H9 (cell line): Measurements from ENCODE around the gene SLAMF7. TPM values are rescaled to one million over a fixed set of nuclear protein-coding genes. Genes with fewer than 3 reads are reported as not detected.
A peak's percentile ranks its signal among the peaks of the same experiment; 100 is the strongest.

Experiments
- DNase-seq: peaks from one replicate; pipeline ENCODE4 v3.0.0-alpha.2; 2017
- H2AFZ ChIP-seq: one replicate; pipeline ENCODE4 v1.6.1; 2013; ENCODE audit warnings: mild to moderate bottlenecking, low read length, control low read depth, moderate library complexity
- H2AK5ac ChIP-seq: 2 replicates; pipeline ENCODE4 v1.6.1; 2013; ENCODE audit warnings: low read length, control low read depth, mixed read lengths; ENCODE audit not compliant: insufficient read length
- H2BK120ac ChIP-seq: one replicate; pipeline ENCODE4 v1.6.1; 2013; ENCODE audit warnings: low read depth, mild to moderate bottlenecking, low read length, control low read depth, inconsistent platforms; ENCODE audit not compliant: poor library complexity, severe bottlenecking
- H2BK12ac ChIP-seq: 2 replicates; pipeline ENCODE4 v1.6.1; 2013; ENCODE audit warnings: low read length, control low read depth, mixed read lengths, low read depth; ENCODE audit not compliant: insufficient read length
- H2BK15ac ChIP-seq: 2 replicates; pipeline ENCODE4 v1.6.1; 2013; ENCODE audit warnings: low read depth, low read length, control low read depth
- H2BK20ac ChIP-seq: one replicate; pipeline ENCODE4 v1.6.1; 2013; ENCODE audit warnings: low read depth, mild to moderate bottlenecking, low read length, control low read depth, inconsistent platforms; ENCODE audit not compliant: poor library complexity, severe bottlenecking
- H2BK5ac ChIP-seq: 2 replicates; pipeline ENCODE4 v1.6.1; 2013; ENCODE audit warnings: low read length, control low read depth, mixed read lengths; ENCODE audit not compliant: insufficient read length
- H3K14ac ChIP-seq: 2 replicates; pipeline ENCODE4 v1.6.1; 2013; ENCODE audit warnings: low read length, control low read depth; ENCODE audit not compliant: insufficient read depth
- H3K18ac ChIP-seq: 2 replicates; pipeline ENCODE4 v1.6.1; 2013; ENCODE audit warnings: low read depth, mild to moderate bottlenecking, mixed read lengths, low read length, control low read depth; ENCODE audit not compliant: insufficient read length
- H3K23ac ChIP-seq: 2 replicates; pipeline ENCODE4 v1.6.1; 2013; ENCODE audit warnings: low read length, control low read depth, mixed read lengths, low read depth; ENCODE audit not compliant: insufficient read length
- H3K23me2 ChIP-seq: 2 replicates; pipeline ENCODE4 v1.6.1; 2013; ENCODE audit warnings: low read depth, mild to moderate bottlenecking, mixed read lengths, low read length, control low read depth; ENCODE audit not compliant: insufficient read length, poor library complexity, severe bottlenecking
- H3K27ac ChIP-seq: 2 replicates; pipeline ENCODE4 v1.5.1; 2013; ENCODE audit warnings: low read length, control low read depth, mixed read lengths, low read depth; ENCODE audit not compliant: insufficient read length
- H3K27me3 ChIP-seq: 2 replicates; pipeline ENCODE4 v1.6.1; 2013; ENCODE audit warnings: low read length, control low read depth, inconsistent platforms; ENCODE audit not compliant: insufficient read depth
- H3K4ac ChIP-seq: 2 replicates; pipeline ENCODE4 v1.6.1; 2013; ENCODE audit warnings: low read depth, mild to moderate bottlenecking, control low read depth, inconsistent platforms, low read length, moderate library complexity
- H3K4me1 ChIP-seq: 2 replicates; pipeline ENCODE4 v1.6.1; 2013; ENCODE audit warnings: low read length, control low read depth, inconsistent platforms; ENCODE audit not compliant: insufficient read depth
- H3K4me2 ChIP-seq: 2 replicates; pipeline ENCODE4 v1.6.1; 2013; ENCODE audit warnings: low read length, control low read depth, mixed read lengths; ENCODE audit not compliant: insufficient read length, insufficient read depth
- H3K56ac ChIP-seq: 2 replicates; pipeline ENCODE4 v1.6.1; 2013; ENCODE audit warnings: low read depth, mild to moderate bottlenecking, mixed read lengths, low read length, control low read depth; ENCODE audit not compliant: insufficient read length
- H3K79me1 ChIP-seq: 2 replicates; pipeline ENCODE4 v1.6.1; 2013; ENCODE audit warnings: low read depth, mild to moderate bottlenecking, moderate library complexity, low read length, control low read depth, inconsistent platforms; ENCODE audit not compliant: insufficient read depth, poor library complexity, severe bottlenecking
- H3K79me2 ChIP-seq: 2 replicates; pipeline ENCODE4 v1.6.1; 2013; ENCODE audit warnings: low read length, control low read depth, inconsistent platforms; ENCODE audit not compliant: insufficient read depth
- H3K9ac ChIP-seq: 2 replicates; pipeline ENCODE4 v1.6.1; 2013; ENCODE audit warnings: low read length, control low read depth, mixed read lengths; ENCODE audit not compliant: insufficient read length; ENCODE audit errors: extremely low read depth
- H3K9me3 ChIP-seq: one replicate; pipeline ENCODE4 v1.6.1; 2013; ENCODE audit warnings: low read depth, low read length, inconsistent platforms; ENCODE audit not compliant: control insufficient read depth
- H3T11ph ChIP-seq: one replicate; pipeline ENCODE4 v1.6.1; 2013; ENCODE audit warnings: mild to moderate bottlenecking, low read length, control low read depth, inconsistent platforms
- H4K20me1 ChIP-seq: one replicate; pipeline ENCODE4 v1.6.1; 2013; ENCODE audit not compliant: control insufficient read depth, insufficient read length, insufficient read depth
- H4K5ac ChIP-seq: 2 replicates; pipeline ENCODE4 v1.6.1; 2013; ENCODE audit warnings: low read depth, mild to moderate bottlenecking, mixed read lengths, low read length, control low read depth; ENCODE audit not compliant: insufficient read length
- H4K8ac ChIP-seq: replicated peaks from 2 replicates; pipeline ENCODE4 v1.6.1; 2013; ENCODE audit warnings: low read length, control low read depth, mixed read lengths, low read depth; ENCODE audit not compliant: insufficient read length
- H4K91ac ChIP-seq: 2 replicates; pipeline ENCODE4 v1.6.1; 2013; ENCODE audit warnings: low read depth, mild to moderate bottlenecking, moderate library complexity, mixed read lengths, low read length, control low read depth; ENCODE audit not compliant: insufficient read length
- H3K27ac Mint-ChIP-seq, 3 experiments: 2 replicates in 2 of 3; 3 replicates in 1 of 3; pipeline ENCODE4 v1.8.0; 2020 to 2021; ENCODE audit warnings: mixed read lengths in 3 of 3, mild to moderate bottlenecking in 1 of 3, moderate library complexity in 1 of 3
- H3K27me3 Mint-ChIP-seq: 2 replicates; pipeline ENCODE4 v1.8.0; 2021; ENCODE audit warnings: low read depth, mild to moderate bottlenecking, moderate library complexity, mixed read lengths
- H3K36me3 Mint-ChIP-seq, 3 experiments: 2 replicates in 2 of 3; 3 replicates in 1 of 3; pipeline ENCODE4 v1.8.0; 2020 to 2021; ENCODE audit warnings: low read depth in 3 of 3, mixed read lengths in 3 of 3; ENCODE audit not compliant: insufficient read depth in 1 of 3
- H3K4me1 Mint-ChIP-seq, 2 experiments: 2 replicates each; pipeline ENCODE4 v1.8.0; 2020; ENCODE audit warnings: mixed read lengths in 2 of 2
- H3K4me3 Mint-ChIP-seq, 2 experiments: 2 replicates in 1 of 2; 3 replicates in 1 of 2; pipeline ENCODE4 v1.8.0; 2020 to 2021; ENCODE audit warnings: mild to moderate bottlenecking in 2 of 2, mixed read lengths in 2 of 2, moderate library complexity in 1 of 2
- H3K9me3 Mint-ChIP-seq, 2 experiments: 2 replicates in 1 of 2; 3 replicates in 1 of 2; pipeline ENCODE4 v1.8.0; 2020; ENCODE audit warnings: mild to moderate bottlenecking in 2 of 2, mixed read lengths in 2 of 2, moderate library complexity in 1 of 2
- WGBS: extraction: QIAGEN DNeasy Blood & Tissue Kit; methylation state at CpG from one replicate; pipeline ENCODE4 v1.1.7; 2013; ENCODE audit warnings: missing lambda C conversion rate, low lambda C conversion rate, mixed read lengths; ENCODE audit not compliant: insufficient read length; ENCODE audit errors: extremely low coverage; 5-methylcytosine and 5-hydroxymethylcytosine counted together
- total RNA-seq: library from RNA; stranded (reverse); gene quantifications from 2 replicates; pipeline ENCODE4 v1.2.1, GENCODE V29; 2021
- TF ChIP-seq, protein P1 (sequence below): fragments of 200-600 bp; sonication (generic); conservative IDR thresholded peaks from 3 replicates; pipeline ENCODE4 v1.8.0; 2021; ENCODE audit warnings: antibody characterized with exemption, mild to moderate bottlenecking

SLAMF7 gene
- total RNA-seq, 1 experiment from 2014 or later: not detected

DNA sequence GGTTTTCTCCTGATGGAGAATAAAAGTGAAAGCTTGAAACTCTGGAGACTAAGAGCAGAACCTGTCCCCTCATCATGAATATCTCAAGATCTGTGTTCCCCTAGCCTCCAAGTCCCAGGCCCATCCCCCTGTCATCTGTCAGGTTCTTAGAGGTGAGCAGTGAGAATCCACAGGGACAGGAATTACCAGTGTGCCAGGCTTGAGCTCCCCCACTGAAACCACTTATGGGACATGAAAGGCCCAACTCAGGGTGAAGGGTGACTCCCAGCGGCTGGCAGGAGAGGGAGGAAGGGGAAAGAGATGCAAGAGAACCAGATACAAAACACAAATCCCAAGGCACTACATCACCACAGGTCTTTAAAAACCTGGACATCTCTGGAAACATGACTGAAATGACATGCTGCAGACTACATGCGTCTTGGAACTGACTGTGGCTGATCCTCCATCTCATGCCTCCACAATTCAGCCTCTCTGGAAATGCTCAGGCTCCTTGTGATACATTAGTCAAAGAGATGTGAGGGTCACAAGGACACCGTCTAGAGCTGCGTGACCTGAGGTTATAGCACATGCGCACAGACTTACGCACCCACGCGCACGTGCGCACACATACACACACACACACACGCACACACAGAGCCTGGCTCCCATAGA is 50.1 kb downstream of the SLAMF7 start:
- no peak for DNase-seq
- Mint-ChIP-seq H3K4me1 (peaks cover 0 to 5% of the 10 kb centered on the region in 2 experiments; a peak in 2 of 4 replicates), H3K27me3 (no peaks in the 10 kb centered on the region), H3K27ac (no peak overlapping the region), H3K4me3 (0 out of 5 replicates have a peak overlapping the region, but pooled peaks of 1 of the 2 experiments have one; percentile 44), H3K36me3 (no peaks in the 10 kb centered on the region; a peak in 1 of 7 replicates), H3K9me3 (no peaks in the 10 kb centered on the region)
- no peaks in the 10 kb centered on the region for H3K23me2 ChIP-seq
- H2BK20ac ChIP-seq: no peak overlapping the region
- no peak overlapping the region for H3K23ac ChIP-seq
- H4K8ac ChIP-seq: no peak overlapping the region
- no peak overlapping the region for H3K4me2 ChIP-seq
- no peak overlapping the region for H3K27ac ChIP-seq
- H2BK12ac ChIP-seq: no peak overlapping the region
- no peaks in the 10 kb centered on the region for H4K20me1 ChIP-seq
- no peaks in the 10 kb centered on the region for H3K9me3 ChIP-seq
- H3T11ph ChIP-seq: no peak overlapping the region
- no peak overlapping the region for H2BK5ac ChIP-seq
- H3K27me3 ChIP-seq: no peaks in the 10 kb centered on the region
- H3K9ac ChIP-seq: no peak overlapping the region
- H2BK120ac ChIP-seq: no peak overlapping the region
- H2BK15ac ChIP-seq: no peak overlapping the region
- H2AK5ac ChIP-seq: no peak overlapping the region
- no peaks in the 10 kb centered on the region for H3K79me1 ChIP-seq
- H3K79me2 ChIP-seq: no peaks in the 10 kb centered on the region
- no peak overlapping the region for H4K91ac ChIP-seq
- H3K4me1 ChIP-seq: no peaks in the 10 kb centered on the region
- no peak overlapping the region for H3K56ac ChIP-seq
- WGBS: no CpG with 5 or more reads among the region's 11 CpGs
- TF ChIP-seq, protein P1, sequence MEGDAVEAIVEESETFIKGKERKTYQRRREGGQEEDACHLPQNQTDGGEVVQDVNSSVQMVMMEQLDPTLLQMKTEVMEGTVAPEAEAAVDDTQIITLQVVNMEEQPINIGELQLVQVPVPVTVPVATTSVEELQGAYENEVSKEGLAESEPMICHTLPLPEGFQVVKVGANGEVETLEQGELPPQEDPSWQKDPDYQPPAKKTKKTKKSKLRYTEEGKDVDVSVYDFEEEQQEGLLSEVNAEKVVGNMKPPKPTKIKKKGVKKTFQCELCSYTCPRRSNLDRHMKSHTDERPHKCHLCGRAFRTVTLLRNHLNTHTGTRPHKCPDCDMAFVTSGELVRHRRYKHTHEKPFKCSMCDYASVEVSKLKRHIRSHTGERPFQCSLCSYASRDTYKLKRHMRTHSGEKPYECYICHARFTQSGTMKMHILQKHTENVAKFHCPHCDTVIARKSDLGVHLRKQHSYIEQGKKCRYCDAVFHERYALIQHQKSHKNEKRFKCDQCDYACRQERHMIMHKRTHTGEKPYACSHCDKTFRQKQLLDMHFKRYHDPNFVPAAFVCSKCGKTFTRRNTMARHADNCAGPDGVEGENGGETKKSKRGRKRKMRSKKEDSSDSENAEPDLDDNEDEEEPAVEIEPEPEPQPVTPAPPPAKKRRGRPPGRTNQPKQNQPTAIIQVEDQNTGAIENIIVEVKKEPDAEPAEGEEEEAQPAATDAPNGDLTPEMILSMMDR: no peak
- H4K5ac ChIP-seq: no peak overlapping the region
- H3K18ac ChIP-seq: no peak overlapping the region
- no peak overlapping the region for H3K4ac ChIP-seq
- H3K14ac ChIP-seq: no peak overlapping the region
- no peak overlapping the region for H2AFZ ChIP-seq
